CD14-positive monocyte (primary cell): ENCODE results near the gene DNAI1. TPM values are rescaled to one million over a fixed set of nuclear protein-coding genes. Genes with fewer than 3 reads are reported as not detected.

Experiments
- DNase-seq, 3 donors: peaks; one replicate each; pipeline ENCODE4 v3.0.0-alpha.2; 2011 to 2022
- H2AFZ ChIP-seq: 2 replicates; pipeline ENCODE4 v1.6.0; 2012; ENCODE audit warnings: mild to moderate bottlenecking, low read depth, low read length, inconsistent platforms; ENCODE audit not compliant: insufficient read depth, poor library complexity, severe bottlenecking
- H3K27ac ChIP-seq, 2 donors: 1 replicate in 1 of 2; 2 replicates in 1 of 2; pipeline ENCODE4 v1.5.1; 2012 to 2013; ENCODE audit warnings: low read length in 2 of 2, control low read depth in 1 of 2, inconsistent platforms in 1 of 2, low read depth in 1 of 2, mild to moderate bottlenecking in 1 of 2
- H3K27me3 ChIP-seq, 2 donors: one replicate each; pipeline versions ENCODE4 v1.6.0 to v1.6.1; 2011 to 2013; ENCODE audit warnings: low read length in 2 of 2; ENCODE audit not compliant: control insufficient read depth in 2 of 2, insufficient read depth in 2 of 2
- H3K36me3 ChIP-seq, 2 donors: replicated peaks in 1 of 2; 1 replicate in 1 of 2; 2 replicates in 1 of 2; pipeline versions ENCODE4 v1.5.1 to v1.6.1; 2012 to 2013; ENCODE audit warnings: low read length in 2 of 2, control low read depth in 1 of 2, inconsistent platforms in 1 of 2, mild to moderate bottlenecking in 1 of 2; ENCODE audit not compliant: insufficient read depth in 2 of 2, control insufficient read depth in 1 of 2
- H3K4me1 ChIP-seq, 2 donors: 1 replicate in 1 of 2; 2 replicates in 1 of 2; pipeline versions ENCODE4 v1.5.1 to v1.6.1; 2012 to 2013; ENCODE audit warnings: low read length in 2 of 2, control low read depth in 1 of 2, inconsistent platforms in 1 of 2, mild to moderate bottlenecking in 1 of 2, moderate library complexity in 1 of 2; ENCODE audit not compliant: insufficient read depth in 2 of 2, control insufficient read depth in 1 of 2
- H3K4me2 ChIP-seq: replicated peaks from 2 replicates; pipeline ENCODE3; 2012; ENCODE audit warnings: low read length, moderate library complexity, mild to moderate bottlenecking; ENCODE audit not compliant: poor library complexity, severe bottlenecking; ENCODE audit errors: extremely low read depth
- H3K4me3 ChIP-seq, 3 experiments: fragments of 200-600 bp in 1 of 3; sonication (generic) in 1 of 3; replicated peaks in 1 of 3; 1 replicate in 2 of 3; 2 replicates in 1 of 3; pipeline ENCODE4 v1.5.1; 2011 to 2013; ENCODE audit warnings: low read length in 3 of 3, mild to moderate bottlenecking in 3 of 3, control low read depth in 2 of 3, low read depth in 2 of 3, inconsistent platforms in 1 of 3, moderate library complexity in 1 of 3
- H3K79me2 ChIP-seq: 2 replicates; pipeline ENCODE4 v1.6.0; 2012; ENCODE audit warnings: mild to moderate bottlenecking, control low read depth, inconsistent platforms, low read length, moderate library complexity; ENCODE audit not compliant: insufficient read depth
- H3K9ac ChIP-seq: 2 replicates; pipeline ENCODE4 v1.6.0; 2017; ENCODE audit warnings: low read length, mild to moderate bottlenecking; ENCODE audit not compliant: insufficient read depth, poor library complexity, severe bottlenecking
- H3K9me3 ChIP-seq, 2 donors: replicated peaks in 1 of 2; 1 replicate in 1 of 2; 2 replicates in 1 of 2; pipeline versions ENCODE4 v1.5.1 to v1.6.1; 2012 to 2013; ENCODE audit warnings: low read length in 2 of 2, control low read depth in 1 of 2; ENCODE audit not compliant: control insufficient read depth in 1 of 2, insufficient read depth in 1 of 2
- H4K20me1 ChIP-seq: 2 replicates; pipeline ENCODE4 v1.6.0; 2012; ENCODE audit warnings: mild to moderate bottlenecking, low read length, control low read depth, moderate library complexity; ENCODE audit not compliant: insufficient read depth
- H3K27ac Mint-ChIP-seq, 7 donors: one replicate each; pipeline ENCODE4 v1.8.0; 2020; ENCODE audit warnings: mild to moderate bottlenecking in 7 of 7, mixed read lengths in 7 of 7, moderate library complexity in 6 of 7, inconsistent platforms in 2 of 7
- H3K27me3 Mint-ChIP-seq, 3 donors: one replicate each; pipeline ENCODE4 v1.8.0; 2021 to 2022; ENCODE audit warnings: low read depth in 3 of 3, mild to moderate bottlenecking in 3 of 3, mixed read lengths in 3 of 3, moderate library complexity in 3 of 3, inconsistent platforms in 1 of 3
- H3K36me3 Mint-ChIP-seq, 2 donors: one replicate each; pipeline ENCODE4 v1.8.0; 2020; ENCODE audit warnings: mixed read lengths in 2 of 2, inconsistent platforms in 1 of 2, mild to moderate bottlenecking in 1 of 2
- H3K4me1 Mint-ChIP-seq: one replicate; pipeline ENCODE4 v1.8.0; 2020; ENCODE audit warnings: mild to moderate bottlenecking, mixed read lengths
- H3K4me3 Mint-ChIP-seq, 2 donors: one replicate each; pipeline ENCODE4 v1.8.0; 2020; ENCODE audit warnings: mild to moderate bottlenecking in 2 of 2, mixed read lengths in 2 of 2, moderate library complexity in 1 of 2
- H3K9me3 Mint-ChIP-seq, 7 donors: one replicate each; pipeline ENCODE4 v1.8.0; 2020 to 2022; ENCODE audit warnings: mixed read lengths in 7 of 7, mild to moderate bottlenecking in 6 of 7, moderate library complexity in 6 of 7, inconsistent platforms in 2 of 7
- CTCF ChIP-seq: fragments of 200-600 bp; IDR thresholded peaks from one replicate; pipeline ENCODE4 v1.8.0; 2022; ENCODE audit warnings: antibody characterized with exemption, mild to moderate bottlenecking
- WGBS: methylation state at CpG from one replicate; pipeline ENCODE4 v1.1.5; 2013; ENCODE audit warnings: missing lambda C conversion rate; ENCODE audit not compliant: insufficient coverage; 5-methylcytosine and 5-hydroxymethylcytosine counted together
- intact Hi-C, 2 donors: fragments of 100-400 bp; cut with micrococcal nuclease; formaldehyde crosslinking; loops; one replicate each; pipeline versions ENCODE4 v1.15.0 to v1.15.1; 2023
- polyA plus RNA-seq, 3 donors: library from polyadenylated mRNA; depleted of rRNA in 1 of 3; unstranded in 2 of 3; stranded (reverse) in 1 of 3; fragments of 300-500 nt in 2 of 3; fragments of >200 nt in 1 of 3; fragmentation: Illumina TruSeq in 2 of 3; gene quantifications; 1 replicate in 2 of 3; 2 replicates in 1 of 3; pipeline ENCODE4 v1.2.3, GENCODE V29; 2012 to 2021

DNAI1 gene
- polyA plus RNA-seq, 3 donors, result not detected

GRCh38 chr9:34443533-34443932, 15.1 kb upstream of the DNAI1 start:
- no peaks in the 10 kb centered on the region for H3K4me1 ChIP-seq
- H3K27me3 Mint-ChIP-seq, result peaks cover 0 to 5% (median 2%) of the 10 kb centered on the region in 3 donors
- H4K20me1 ChIP-seq, result peaks cover 34% of the 10 kb centered on the region
- no peak overlapping the region for H3K4me2 ChIP-seq
- no peak overlapping the region for H3K4me3 ChIP-seq
- H3K9me3 ChIP-seq, result no peaks in the 10 kb centered on the region
- H2AFZ ChIP-seq, result no peak overlapping the region
- no peak overlapping the region for H3K27ac ChIP-seq
- no peaks in the 10 kb centered on the region for H3K79me2 ChIP-seq
- peaks cover 9 to 11% of the 10 kb centered on the region in 2 donors for H3K36me3 Mint-ChIP-seq
- H3K4me1 Mint-ChIP-seq, result peaks cover 10% of the 10 kb centered on the region
- TF ChIP-seq CTCF, result no peak
- DNase-seq, result no peak
- H3K9me3 Mint-ChIP-seq, result peaks cover 0 to 1% (median 0%) of the 10 kb centered on the region in 7 donors
- 100% methylated on average over 1 of the region's 2 CpGs for WGBS
- no peak overlapping the region for H3K9ac ChIP-seq
- intact Hi-C loops, result loop anchor here in 1 of 2 donors (10.0 kb wide), 1 partner anchor 151 kb away; no protein-coding TSS in a partner anchor
- H3K27me3 ChIP-seq, result no peaks in the 10 kb centered on the region
- no peak overlapping the region for H3K27ac Mint-ChIP-seq
- H3K4me3 Mint-ChIP-seq, result no peak overlapping the region
- peaks cover 0 to 3% of the 10 kb centered on the region in 2 donors for H3K36me3 ChIP-seq

- H3K79me2 ChIP-seq, result no peaks in the 10 kb centered on the region
- no peaks in the 10 kb centered on the region for H3K27me3 ChIP-seq
- H3K4me3 ChIP-seq, result no peak overlapping the region
- TF ChIP-seq CTCF, result no peak
- no peak for DNase-seq
- H3K4me2 ChIP-seq, result no peak overlapping the region
- no peak overlapping the region for H3K27ac Mint-ChIP-seq
- intact Hi-C loops, result loop anchor here in 1 of 2 donors (10.0 kb wide), 1 partner anchor 151 kb away; no protein-coding TSS in a partner anchor
- no peaks in the 10 kb centered on the region for H3K4me1 ChIP-seq
- no peak overlapping the region for H3K4me3 Mint-ChIP-seq
- H3K27me3 Mint-ChIP-seq, result peaks cover 0 to 5% (median 2%) of the 10 kb centered on the region in 3 donors
- H3K27ac ChIP-seq, result no peak overlapping the region
- H2AFZ ChIP-seq, result no peak overlapping the region
- H3K36me3 ChIP-seq, result peaks cover 0 to 3% of the 10 kb centered on the region in 2 donors
- no peak overlapping the region for H3K9ac ChIP-seq
- peaks cover 38% of the 10 kb centered on the region for H4K20me1 ChIP-seq
- H3K9me3 ChIP-seq, result no peaks in the 10 kb centered on the region
- peaks cover 10% of the 10 kb centered on the region for H3K4me1 Mint-ChIP-seq
- H3K9me3 Mint-ChIP-seq, result no peaks in the 10 kb centered on the region
- H3K36me3 Mint-ChIP-seq, result peaks cover 4 to 7% of the 10 kb centered on the region in 2 donors
These were observed 14.6 kb upstream of the DNAI1 start for GRCh38 chr9:34443976-34444375.
